ENCODE measurements around the gene ADK. TPM values are rescaled to one million over a fixed set of nuclear protein-coding genes. Genes with fewer than 3 reads are reported as not detected.
"Not testable (repeated sequence)": the region's sequence is repeated elsewhere in the genome, so short reads cannot be mapped to it uniquely, and the experiment has no call there.

Gene ADK
- total RNA-seq, 1 donor from 2014 or later: 53.7 TPM

DNA sequence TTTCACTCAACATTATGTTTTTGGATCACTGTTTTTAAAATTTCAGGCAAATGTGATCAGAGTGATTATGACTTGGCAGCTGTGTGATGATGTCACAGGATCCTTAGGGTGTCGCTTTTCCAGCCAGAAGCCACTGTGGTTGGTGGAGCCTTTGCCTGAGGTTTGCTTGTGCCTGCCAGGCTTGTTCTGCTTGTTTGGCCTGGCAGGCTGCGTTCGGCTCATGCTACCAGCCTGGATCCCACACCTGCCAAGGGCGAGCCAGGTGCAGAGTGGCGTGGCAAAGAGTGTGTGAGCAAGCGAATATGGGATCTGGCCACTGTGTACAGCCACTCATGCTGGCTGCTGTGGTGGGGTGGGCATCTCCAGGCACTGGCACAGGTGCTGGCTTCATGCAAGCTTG, 55.7 kb downstream of the ADK start:
- Histone ChIP-seq H3K27me3 (ENCODE audit: control insufficient read depth, insufficient read depth, low read length) (no peaks in the 10 kb centered on the region), H3K36me3 (ENCODE audit: control insufficient read depth, insufficient read depth, low read length) (no peaks in the 10 kb centered on the region), H3K4me3 (ENCODE audit: low read depth, low read length) (no peak overlapping the region)
- FAIRE-seq (peak; percentile 36), DNase-seq (ENCODE audit: low read depth) (peak; percentile 59)
- TF ChIP-seq, protein P1, sequence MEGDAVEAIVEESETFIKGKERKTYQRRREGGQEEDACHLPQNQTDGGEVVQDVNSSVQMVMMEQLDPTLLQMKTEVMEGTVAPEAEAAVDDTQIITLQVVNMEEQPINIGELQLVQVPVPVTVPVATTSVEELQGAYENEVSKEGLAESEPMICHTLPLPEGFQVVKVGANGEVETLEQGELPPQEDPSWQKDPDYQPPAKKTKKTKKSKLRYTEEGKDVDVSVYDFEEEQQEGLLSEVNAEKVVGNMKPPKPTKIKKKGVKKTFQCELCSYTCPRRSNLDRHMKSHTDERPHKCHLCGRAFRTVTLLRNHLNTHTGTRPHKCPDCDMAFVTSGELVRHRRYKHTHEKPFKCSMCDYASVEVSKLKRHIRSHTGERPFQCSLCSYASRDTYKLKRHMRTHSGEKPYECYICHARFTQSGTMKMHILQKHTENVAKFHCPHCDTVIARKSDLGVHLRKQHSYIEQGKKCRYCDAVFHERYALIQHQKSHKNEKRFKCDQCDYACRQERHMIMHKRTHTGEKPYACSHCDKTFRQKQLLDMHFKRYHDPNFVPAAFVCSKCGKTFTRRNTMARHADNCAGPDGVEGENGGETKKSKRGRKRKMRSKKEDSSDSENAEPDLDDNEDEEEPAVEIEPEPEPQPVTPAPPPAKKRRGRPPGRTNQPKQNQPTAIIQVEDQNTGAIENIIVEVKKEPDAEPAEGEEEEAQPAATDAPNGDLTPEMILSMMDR (IDR thresholded peaks at IDR 0.05; ENCODE audit: insufficient read depth, low read length, severe bottlenecking): no peak

DNA sequence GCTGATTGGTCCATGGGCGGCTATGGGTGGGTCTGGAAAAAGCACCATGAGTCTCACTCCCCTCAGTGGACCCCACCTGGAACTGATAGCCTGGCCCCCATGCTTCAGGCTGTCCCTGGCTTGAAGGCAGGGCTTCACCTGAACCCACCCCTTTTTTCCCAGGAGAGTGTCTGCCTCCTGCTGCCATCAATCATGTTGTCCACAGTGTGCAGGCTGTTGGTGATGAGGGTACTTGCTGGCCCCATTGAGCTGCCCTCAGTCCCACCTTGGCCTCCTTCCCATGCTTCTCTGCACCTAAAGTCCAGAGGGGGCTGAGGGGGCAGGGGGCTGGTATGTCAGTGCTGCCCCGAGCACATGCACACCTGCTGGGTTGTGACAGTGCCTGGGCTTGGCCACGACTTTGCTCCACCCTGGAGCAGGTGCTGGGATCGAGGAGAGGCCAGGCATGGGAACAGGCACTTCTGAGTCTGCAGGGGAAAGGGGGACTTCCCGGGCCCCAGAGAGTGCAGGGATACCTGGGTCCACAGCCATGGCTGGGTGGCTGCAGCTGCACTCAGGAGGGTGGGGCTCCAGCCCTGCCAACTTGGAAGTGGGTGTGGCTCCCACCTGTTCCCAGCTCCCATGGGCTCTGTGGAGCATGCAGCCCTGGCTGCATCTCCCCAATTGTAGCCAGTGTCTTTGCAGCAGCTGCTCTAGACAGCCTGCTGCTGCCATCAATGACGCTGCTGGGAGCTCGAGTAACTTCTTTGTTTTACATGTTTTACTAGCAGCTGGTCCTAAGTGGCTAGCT, 56.9 kb downstream of the ADK start:
- no peak for FAIRE-seq
- Histone ChIP-seq H3K36me3 (ENCODE audit: control insufficient read depth, insufficient read depth, low read length) (no peaks in the 10 kb centered on the region), H3K4me3 (ENCODE audit: low read depth, low read length) (no peak overlapping the region), H3K27me3 (ENCODE audit: control insufficient read depth, insufficient read depth, low read length) (no peaks in the 10 kb centered on the region)
- no peak for DNase-seq (ENCODE audit: low read depth)
- TF ChIP-seq, protein P1 (IDR thresholded peaks at IDR 0.05; ENCODE audit: insufficient read depth, low read length, severe bottlenecking): no peak

DNA sequence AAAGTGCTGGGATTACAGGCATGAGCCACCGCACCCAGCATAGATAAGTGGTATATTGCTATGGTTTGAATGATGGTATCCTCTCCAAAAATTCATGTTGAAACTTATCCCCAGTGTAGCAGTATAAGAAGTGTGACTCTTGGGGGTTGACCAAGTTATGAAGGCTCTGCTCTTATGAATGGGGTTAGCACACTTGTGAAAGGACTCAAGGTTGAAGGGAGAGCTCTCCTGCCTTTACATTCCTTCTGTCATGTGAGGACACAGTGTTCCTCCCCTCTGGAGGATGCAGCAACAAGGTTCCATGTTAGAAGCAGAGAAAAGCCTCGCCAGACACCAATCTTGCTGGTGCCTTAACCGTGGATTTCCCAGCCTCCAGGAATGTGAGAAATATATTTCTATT, 58.0 kb downstream of the ADK start:
- TF ChIP-seq, protein P1 (IDR thresholded peaks at IDR 0.05; ENCODE audit: insufficient read depth, low read length, severe bottlenecking): no peak
- FAIRE-seq (no peak), DNase-seq (ENCODE audit: low read depth) (no peak)
- H3K27me3 ChIP-seq (ENCODE audit: control insufficient read depth, insufficient read depth, low read length): no peaks in the 10 kb centered on the region
- H3K36me3 ChIP-seq (ENCODE audit: control insufficient read depth, insufficient read depth, low read length): no peaks in the 10 kb centered on the region
- H3K4me3 ChIP-seq (ENCODE audit: low read depth, low read length): no peak overlapping the region

GRCh38 chr10:74213019-74213418, 62.0 kb downstream of the ADK start:
- no peak for FAIRE-seq
- TF ChIP-seq, protein P1 (IDR thresholded peaks at IDR 0.05; ENCODE audit: insufficient read depth, low read length, severe bottlenecking): no peak

DNA sequence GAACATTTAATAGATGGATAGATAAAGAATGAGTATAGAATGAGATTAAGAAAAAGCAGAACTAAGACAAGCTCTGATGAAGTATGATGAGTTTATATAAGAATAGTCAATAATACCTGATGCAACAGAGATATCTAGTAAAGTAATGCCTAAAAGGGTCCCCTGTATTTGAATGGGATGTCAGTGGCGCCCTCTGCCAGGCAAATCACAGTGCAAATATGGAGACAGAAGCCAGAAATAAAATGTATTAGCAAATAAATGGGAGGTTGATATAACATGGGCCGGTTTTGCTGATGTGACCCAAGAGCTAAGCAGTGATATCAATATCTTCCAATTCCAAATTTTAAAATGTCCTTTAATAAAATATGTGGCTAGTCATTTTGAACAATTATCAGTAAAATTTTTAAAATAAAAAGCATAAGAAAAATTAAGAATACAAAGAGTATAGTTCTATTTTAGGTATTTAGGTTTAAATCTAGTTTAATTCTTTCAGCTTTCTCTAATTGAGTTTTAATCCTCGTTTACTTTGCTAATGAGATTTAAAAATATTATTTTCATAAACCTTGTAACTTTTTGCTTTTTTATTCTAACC, 62.6 kb downstream of the ADK start:
- no peak overlapping the region for H3K4me3 ChIP-seq (ENCODE audit: low read depth, low read length)
- peak; percentile 57 for DNase-seq (ENCODE audit: low read depth)
- no peak for FAIRE-seq
- TF ChIP-seq, protein P1 (IDR thresholded peaks at IDR 0.05; ENCODE audit: insufficient read depth, low read length, severe bottlenecking): peak; percentile 42
- H3K27me3 ChIP-seq (ENCODE audit: control insufficient read depth, insufficient read depth, low read length): no peaks in the 10 kb centered on the region
- H3K36me3 ChIP-seq (ENCODE audit: control insufficient read depth, insufficient read depth, low read length): no peaks in the 10 kb centered on the region

More at GRCh38 chr10:74213019-74213418, 62.0 kb downstream of the ADK start:
- H3K4me3 ChIP-seq (ENCODE audit: low read depth, low read length): no peak overlapping the region
- H3K27me3 ChIP-seq (ENCODE audit: control insufficient read depth, insufficient read depth, low read length): no peaks in the 10 kb centered on the region
- no peak for DNase-seq (ENCODE audit: low read depth)
- H3K36me3 ChIP-seq (ENCODE audit: control insufficient read depth, insufficient read depth, low read length): no peaks in the 10 kb centered on the region

GRCh38 chr10:74217110-74217509, 66.1 kb downstream of the ADK start:
- H3K36me3 ChIP-seq (ENCODE audit: control insufficient read depth, insufficient read depth, low read length); H3K4me3 ChIP-seq (ENCODE audit: low read depth, low read length); DNase-seq (ENCODE audit: low read depth); FAIRE-seq; H3K27me3 ChIP-seq (ENCODE audit: control insufficient read depth, insufficient read depth, low read length): not testable (repeated sequence)

- FAIRE-seq; H3K36me3 ChIP-seq (ENCODE audit: control insufficient read depth, insufficient read depth, low read length); H3K27me3 ChIP-seq (ENCODE audit: control insufficient read depth, insufficient read depth, low read length); H3K4me3 ChIP-seq (ENCODE audit: low read depth, low read length); DNase-seq (ENCODE audit: low read depth): not testable (repeated sequence)
Measured at GRCh38 chr10:74222467-74222866, 71.4 kb downstream of the ADK start.

Measured in bronchial epithelial cell (primary cell).